ENCODE data around the gene GALNT2. TPM values are rescaled to one million over a fixed set of nuclear protein-coding genes. Genes with fewer than 3 reads are reported as not detected.

GALNT2 gene
- total and polyA plus RNA-seq, 4 donors: 47.5 to 182 (median 114) TPM

- no peaks in the 10 kb centered on the region for H3K27me3 ChIP-seq (ENCODE audit: control insufficient read depth in 4 of 4, insufficient read depth in 4 of 4, low read length in 3 of 4)
Observed at GRCh38 chr1:230172016-230172537, 105.0 kb downstream of the GALNT2 start.

More at GRCh38 chr1:230172016-230172537, 105.0 kb downstream of the GALNT2 start:
- H3K9me3 ChIP-seq (ENCODE audit: control insufficient read depth in 4 of 4, low read length in 3 of 4): no peaks in the 10 kb centered on the region
- peaks cover 2 to 10% (median 7%) of the 10 kb centered on the region in 4 donors for H3K4me1 ChIP-seq (ENCODE audit: control insufficient read depth in 4 of 4, insufficient read depth in 4 of 4, low read length in 3 of 4)
- no peak for DNase-seq (ENCODE audit: low spot score)
- no peak overlapping the region for H3K4me3 ChIP-seq (ENCODE audit: low read depth in 1 of 3, low read length in 3 of 3)
- no peak for TF ChIP-seq NR2F2 (IDR thresholded peaks at IDR 0.05)
- TF ChIP-seq ATF3 (IDR thresholded peaks at IDR 0.05): no peak
- TF ChIP-seq HNF4A (conservative IDR thresholded peaks at IDR 0.05): no peak
- TF ChIP-seq FOXA1 (IDR thresholded peaks at IDR 0.05): no peak
- TF ChIP-seq SP1 (IDR thresholded peaks at IDR 0.05): no peak
- TF ChIP-seq YY1 (IDR thresholded peaks at IDR 0.05): no peak
- no peak for TF ChIP-seq HNF4G (IDR thresholded peaks at IDR 0.05)
- no peak for TF ChIP-seq CTCF (IDR thresholded peaks at IDR 0.05; ENCODE audit: low read depth, low read length, missing input control)
- no peak for TF ChIP-seq TAF1 (conservative IDR thresholded peaks at IDR 0.05)
- no peak for TF ChIP-seq ZBTB33 (IDR thresholded peaks at IDR 0.05)
- TF ChIP-seq RAD21 (IDR thresholded peaks at IDR 0.05): no peak
- no peak for TF ChIP-seq MAX (IDR thresholded peaks at IDR 0.05)
- no peak for TF ChIP-seq EGR1 (IDR thresholded peaks at IDR 0.05; ENCODE audit: low read depth in 2 of 2)
- TF ChIP-seq REST (IDR thresholded peaks at IDR 0.05): no peak
- TF ChIP-seq FOXA2 (IDR thresholded peaks at IDR 0.05): no peak
- TF ChIP-seq GABPA (IDR thresholded peaks at IDR 0.05 in 1 of 2, conservative IDR thresholded peaks at IDR 0.05 in 1 of 2): no peak
- no peak for TF ChIP-seq RXRA (IDR thresholded peaks at IDR 0.05)
- H3K9ac ChIP-seq (ENCODE audit: low read depth in 1 of 2, low read length in 2 of 2): no peak overlapping the region
- WGBS: 93% methylated on average over 7 of the region's 7 CpGs
- peaks cover 0 to 3% (median 0%) of the 10 kb centered on the region in 4 donors for H3K36me3 ChIP-seq (ENCODE audit: control insufficient read depth in 4 of 4, insufficient read depth in 3 of 4, low read depth in 1 of 4, low read length in 3 of 4)
- H3K27ac ChIP-seq (ENCODE audit: low read depth in 1 of 2, low read length in 2 of 2): no peak overlapping the region
